GM13976 (cell line): Measurements from ENCODE around the gene C1QTNF5.

ENCODE experiments used
- DNase-seq: peaks from one replicate; pipeline ENCODE4 v3.0.0; 2012; ENCODE audit warnings: low spot score
- in situ Hi-C: fragments of 300-500 bp; cut with MboI; formaldehyde crosslinking; loops from one replicate; pipeline ENCODE4 v1.12.0; 2022; ENCODE audit warnings: low sequenced_read_pairs, mixed read lengths, inconsistent platforms; ENCODE audit not compliant: unreplicated experiment
- TF ChIP-seq, protein P1 (sequence below): IDR thresholded peaks from 2 replicates; pipeline ENCODE4 v1.5.1; 2012; ENCODE audit warnings: borderline replicate concordance, mild to moderate bottlenecking; ENCODE audit not compliant: insufficient read depth; ENCODE audit errors: extremely low read depth, missing control alignments, control extremely low read depth

C1QTNF5 gene

GRCh38 chr11:119357074-119357473 lies 16.4 kb upstream of the C1QTNF5 start:
- in situ Hi-C loops = loop anchor here (10.0 kb wide), 1 partner anchor 118 kb away; no protein-coding TSS in a partner anchor
- no peak for DNase-seq
- TF ChIP-seq, protein P1, sequence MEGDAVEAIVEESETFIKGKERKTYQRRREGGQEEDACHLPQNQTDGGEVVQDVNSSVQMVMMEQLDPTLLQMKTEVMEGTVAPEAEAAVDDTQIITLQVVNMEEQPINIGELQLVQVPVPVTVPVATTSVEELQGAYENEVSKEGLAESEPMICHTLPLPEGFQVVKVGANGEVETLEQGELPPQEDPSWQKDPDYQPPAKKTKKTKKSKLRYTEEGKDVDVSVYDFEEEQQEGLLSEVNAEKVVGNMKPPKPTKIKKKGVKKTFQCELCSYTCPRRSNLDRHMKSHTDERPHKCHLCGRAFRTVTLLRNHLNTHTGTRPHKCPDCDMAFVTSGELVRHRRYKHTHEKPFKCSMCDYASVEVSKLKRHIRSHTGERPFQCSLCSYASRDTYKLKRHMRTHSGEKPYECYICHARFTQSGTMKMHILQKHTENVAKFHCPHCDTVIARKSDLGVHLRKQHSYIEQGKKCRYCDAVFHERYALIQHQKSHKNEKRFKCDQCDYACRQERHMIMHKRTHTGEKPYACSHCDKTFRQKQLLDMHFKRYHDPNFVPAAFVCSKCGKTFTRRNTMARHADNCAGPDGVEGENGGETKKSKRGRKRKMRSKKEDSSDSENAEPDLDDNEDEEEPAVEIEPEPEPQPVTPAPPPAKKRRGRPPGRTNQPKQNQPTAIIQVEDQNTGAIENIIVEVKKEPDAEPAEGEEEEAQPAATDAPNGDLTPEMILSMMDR = no peak

- TF ChIP-seq, protein P1 = peak; percentile 98
- in situ Hi-C loops = loop anchor here (10.0 kb wide), 1 partner anchor 118 kb away; no protein-coding TSS in a partner anchor
- DNase-seq = peak; percentile 91
Measured at GRCh38 chr11:119356349-119357031, 15.8 kb upstream of the C1QTNF5 start.

DNA sequence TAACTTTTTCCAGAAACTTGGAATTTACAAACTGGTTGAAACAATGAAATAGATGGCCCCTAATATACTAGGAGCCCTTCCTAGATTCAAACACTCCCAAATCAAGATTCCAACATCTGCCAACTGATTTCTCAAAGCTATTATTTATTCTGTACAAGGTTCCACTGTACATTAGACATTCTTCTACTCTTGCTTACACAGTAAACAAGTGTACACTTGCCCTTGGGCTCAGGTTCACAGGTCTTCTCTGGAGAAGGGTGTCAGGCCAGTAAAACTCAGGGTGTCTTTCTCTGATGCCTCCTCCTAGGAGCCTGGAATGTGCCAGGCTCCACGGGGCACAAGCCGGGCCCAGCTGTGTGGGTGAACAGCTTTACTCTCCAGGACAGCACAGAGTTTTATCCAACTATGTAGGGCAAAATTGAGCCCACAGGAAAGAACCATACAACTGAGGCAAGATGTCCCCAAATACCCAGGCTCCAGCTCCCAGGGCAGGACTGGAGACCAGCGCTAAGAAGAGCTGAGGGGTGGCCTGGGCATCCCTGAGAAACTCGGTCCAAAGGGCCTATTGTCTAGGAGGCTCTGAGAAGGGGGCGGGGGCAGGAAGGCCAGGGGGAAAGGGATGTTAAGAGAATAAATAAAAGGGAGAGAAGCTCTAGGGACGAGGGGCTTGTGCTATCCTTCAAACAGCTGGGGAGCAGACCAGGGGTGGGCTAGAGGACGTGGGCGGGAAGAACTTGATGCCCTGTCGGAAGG lies 14.6 kb upstream of the C1QTNF5 start:
- TF ChIP-seq, protein P1 = no peak
- in situ Hi-C loops = loop anchor here (10.0 kb wide), 1 partner anchor 120 kb away; no protein-coding TSS in a partner anchor

GRCh38 chr11:119352857-119353260 lies 12.2 kb upstream of the C1QTNF5 start:
- in situ Hi-C loops = loop anchor here (10.0 kb wide), 1 partner anchor 122 kb away; no protein-coding TSS in a partner anchor
- DNase-seq = no peak
- TF ChIP-seq, protein P1 = no peak

More for the DNA sequence above, 14.6 kb upstream of the C1QTNF5 start:
- DNase-seq = no peak

DNA sequence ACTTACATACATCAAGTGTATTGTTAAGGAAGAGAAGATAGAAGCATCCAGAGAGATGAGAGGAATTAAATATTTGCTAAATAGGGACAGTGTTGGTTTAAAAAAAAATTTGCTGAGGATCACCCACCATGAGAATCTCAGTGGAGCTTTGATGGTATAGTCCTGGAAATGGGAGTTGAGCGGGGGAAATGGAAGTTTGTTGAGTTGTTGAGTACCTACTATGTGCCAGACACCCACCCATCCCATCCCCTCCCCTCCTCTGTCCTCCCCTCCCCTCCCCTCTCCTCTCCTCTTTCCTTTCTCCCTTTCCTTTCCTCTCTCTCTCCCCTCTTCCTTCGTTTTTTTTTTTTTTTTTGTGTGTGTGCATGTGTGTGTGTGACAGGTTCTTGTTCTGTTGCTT lies 10.5 kb upstream of the C1QTNF5 start:
- TF ChIP-seq, protein P1 = no peak
- in situ Hi-C loops = loop anchor here (10.0 kb wide), 1 partner anchor 124 kb away; no protein-coding TSS in a partner anchor
- DNase-seq = no peak

- in situ Hi-C loops = loop anchor here (10.0 kb wide), 1 partner anchor 124 kb away; no protein-coding TSS in a partner anchor
- TF ChIP-seq, protein P1 = no peak
- DNase-seq = no peak
Measured at GRCh38 chr11:119350302-119350701, 9.6 kb upstream of the C1QTNF5 start.
